ENCODE data around the gene TRAPPC10. TPM values are rescaled to one million over a fixed set of nuclear protein-coding genes. Genes with fewer than 3 reads are reported as not detected.

TRAPPC10 gene
- total RNA-seq, 1 donor from 2014 or later = 31.3 TPM

DNA sequence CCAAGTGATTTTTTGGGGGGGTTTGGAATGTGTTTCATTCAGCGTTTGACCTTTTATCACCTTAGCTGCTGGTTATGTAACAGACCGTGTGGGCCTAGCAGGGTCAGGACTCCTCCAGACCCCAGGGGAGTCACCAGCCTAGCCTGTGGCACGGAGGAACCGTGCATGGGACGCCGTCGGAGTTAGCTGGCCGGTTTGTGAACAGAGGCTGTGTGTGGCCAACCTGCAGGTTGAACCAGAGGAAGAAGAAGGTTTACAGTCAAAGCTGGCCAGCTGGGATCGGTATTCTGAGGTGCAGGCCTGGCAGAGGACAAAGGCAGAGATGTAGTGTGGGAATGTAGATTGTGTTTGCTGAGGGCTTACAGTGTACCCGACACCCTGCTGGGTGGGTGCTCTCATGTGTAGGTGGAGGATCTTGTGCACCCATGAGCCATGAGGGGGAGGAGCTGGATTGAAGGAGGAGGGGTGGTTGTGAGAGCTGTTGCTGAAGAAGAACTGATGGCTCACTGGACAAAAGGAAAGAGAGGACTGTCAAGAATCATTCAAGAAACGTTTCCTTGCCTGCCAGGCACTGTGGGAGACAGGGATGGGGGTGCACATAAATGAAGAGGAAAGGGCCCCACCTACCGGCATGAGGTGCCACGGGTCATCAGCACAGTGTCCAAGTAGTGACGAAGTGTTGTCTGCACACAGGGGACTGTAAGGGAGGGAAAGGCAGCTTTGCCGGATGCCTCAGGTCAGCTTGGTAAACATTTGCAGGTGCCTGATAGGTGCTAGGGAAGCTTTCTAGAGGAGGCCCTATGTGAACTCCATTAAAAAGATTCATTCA lies 55.1 kb downstream of the TRAPPC10 start:
- no peak for DNase-seq (ENCODE audit: low read depth)

DNA sequence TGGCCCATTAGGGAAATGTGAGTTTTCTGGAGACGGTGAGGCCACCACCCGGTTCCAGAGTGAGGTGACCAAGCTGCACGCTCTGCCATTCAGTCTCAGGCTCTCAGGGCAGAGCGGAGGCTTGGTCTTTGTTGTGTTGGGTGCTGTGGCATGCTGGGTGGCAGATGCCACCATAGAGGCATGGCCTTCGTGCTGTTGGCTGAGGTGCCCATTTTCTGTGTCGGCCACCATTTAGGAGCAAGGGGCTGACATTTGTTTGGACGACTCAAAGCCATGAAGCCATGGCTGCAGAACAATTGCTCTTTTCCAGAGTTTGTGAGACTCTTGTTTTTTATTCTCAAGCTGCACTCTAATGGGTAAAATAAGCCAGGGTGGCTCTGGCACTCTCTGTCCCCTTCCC lies 58.3 kb downstream of the TRAPPC10 start:
- no peak for DNase-seq (ENCODE audit: low read depth)

- DNase-seq (ENCODE audit: low read depth) = no peak
Measured at GRCh38 chr21:44071359-44072104, 59.4 kb downstream of the TRAPPC10 start.

- DNase-seq (ENCODE audit: low read depth) = no peak
Measured at GRCh38 chr21:44072111-44072510, 60.0 kb downstream of the TRAPPC10 start.

DNA sequence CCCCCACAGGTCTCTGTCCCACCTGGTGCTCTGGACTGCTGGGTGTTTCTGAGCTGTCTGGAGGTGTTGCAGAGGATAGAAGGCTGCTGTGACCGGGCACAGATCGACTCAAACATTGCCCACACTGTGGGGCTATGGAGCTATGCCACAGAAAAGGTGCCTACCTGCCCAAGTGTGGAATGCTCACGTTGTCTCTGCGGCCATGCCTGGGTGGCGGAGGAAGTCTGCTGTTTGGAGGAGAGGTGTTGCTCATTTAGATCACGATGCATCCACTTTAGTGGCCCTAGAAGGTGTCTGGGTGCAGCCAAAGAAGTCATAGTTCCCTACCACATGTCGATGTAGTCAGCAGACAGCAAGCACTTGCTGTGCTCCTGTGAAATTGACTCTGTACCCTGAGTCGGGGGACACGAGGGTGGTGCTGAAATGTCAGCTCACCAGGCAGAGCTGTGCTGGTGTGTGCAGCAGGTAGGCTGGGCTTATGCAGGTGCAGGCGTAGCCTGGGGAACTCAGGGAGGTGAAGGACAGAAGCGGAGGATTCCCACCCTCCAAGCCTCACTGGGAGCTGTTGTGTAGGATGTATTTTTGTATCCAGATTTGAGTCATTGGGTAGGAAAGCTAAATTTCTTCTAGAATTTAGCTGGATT lies 62.3 kb downstream of the TRAPPC10 start:
- DNase-seq (ENCODE audit: low read depth) = no peak

GRCh38 chr21:44076316-44076715 lies 64.2 kb downstream of the TRAPPC10 start:
- DNase-seq (ENCODE audit: low read depth) = no peak

DNA sequence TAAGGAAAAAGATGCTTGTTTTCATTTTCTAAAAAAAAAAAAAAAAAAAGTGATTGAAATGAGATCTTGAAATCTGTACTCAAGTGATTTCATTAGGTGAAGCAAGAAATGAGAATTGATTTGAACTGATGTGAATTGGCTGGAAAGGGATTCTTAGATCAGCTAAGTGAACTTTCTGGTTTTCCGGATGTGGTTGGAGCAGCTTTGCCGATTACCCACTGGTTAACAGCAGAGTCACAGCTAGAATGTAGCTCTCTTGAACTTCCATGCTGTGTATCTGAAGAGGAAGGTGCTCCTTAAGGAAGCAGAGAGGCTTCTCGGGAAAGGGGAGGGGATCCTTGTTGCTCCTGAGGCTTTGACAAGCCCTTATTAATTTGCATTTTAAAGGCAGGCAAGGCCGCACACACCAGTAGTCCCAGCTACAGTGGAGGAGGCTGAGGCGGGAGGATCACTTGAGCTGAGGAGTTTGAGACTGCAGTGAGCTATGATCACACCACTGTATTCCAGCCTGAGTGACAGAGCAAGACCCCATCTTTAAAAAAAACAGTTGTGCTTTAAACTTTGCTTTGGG lies 66.4 kb downstream of the TRAPPC10 start:
- no peak for DNase-seq (ENCODE audit: low read depth)

- no peak for DNase-seq (ENCODE audit: low read depth)
Measured at GRCh38 chr21:44079446-44079845, 67.3 kb downstream of the TRAPPC10 start.

GRCh38 chr21:44079846-44080245 lies 67.7 kb downstream of the TRAPPC10 start:
- no peak for DNase-seq (ENCODE audit: low read depth)

GRCh38 chr21:44082648-44083440 lies 70.7 kb downstream of the TRAPPC10 start:
- peak; percentile 20 for DNase-seq (ENCODE audit: low read depth)

- no peak for DNase-seq (ENCODE audit: low read depth)
Measured at GRCh38 chr21:44083631-44084291, 71.7 kb downstream of the TRAPPC10 start.

- no peak for DNase-seq (ENCODE audit: low read depth)
Measured at GRCh38 chr21:44084496-44085241, 72.6 kb downstream of the TRAPPC10 start.

GRCh38 chr21:44085491-44086321 lies 73.6 kb downstream of the TRAPPC10 start:
- peak; percentile 58 for DNase-seq (ENCODE audit: low read depth)

DNA sequence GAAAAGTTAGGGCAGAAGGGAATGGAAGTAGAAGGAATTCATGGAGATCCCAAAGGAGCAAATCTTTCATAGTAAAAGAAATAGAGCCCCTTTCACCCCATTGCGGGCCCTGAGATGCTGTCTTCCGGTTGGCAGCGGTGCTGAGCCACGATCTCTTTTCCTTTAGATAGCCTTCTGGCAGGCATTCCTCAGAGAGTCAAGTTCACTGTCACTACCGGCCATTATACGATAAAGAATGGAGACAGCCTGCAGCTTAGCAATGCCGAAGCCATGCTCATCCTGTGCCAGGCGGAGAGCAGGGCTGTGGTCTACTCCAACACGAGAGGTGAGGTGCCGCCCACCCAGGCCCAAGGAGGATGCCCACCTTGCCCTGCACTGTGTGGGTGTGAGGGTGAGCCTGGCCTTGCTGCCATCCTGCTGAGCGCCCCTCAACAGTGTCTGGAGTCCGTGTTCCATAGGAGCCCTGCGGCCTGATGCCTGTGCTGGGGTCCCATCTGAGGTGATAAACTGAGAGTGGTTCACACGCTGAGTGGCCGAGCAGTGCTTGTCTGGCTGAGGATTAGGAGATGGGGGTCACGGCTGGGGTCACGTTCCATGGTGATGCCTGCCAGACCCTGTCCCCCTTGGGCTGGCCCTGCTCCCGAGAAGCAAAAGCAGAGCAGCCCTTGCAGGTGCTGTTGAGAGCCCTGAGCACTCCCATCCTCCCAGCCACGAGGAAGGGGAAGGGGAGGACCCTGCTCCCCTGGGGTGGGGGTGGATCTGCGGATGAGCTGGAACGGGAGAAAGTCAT lies 74.7 kb downstream of the TRAPPC10 start:
- DNase-seq (ENCODE audit: low read depth) = no peak

DNA sequence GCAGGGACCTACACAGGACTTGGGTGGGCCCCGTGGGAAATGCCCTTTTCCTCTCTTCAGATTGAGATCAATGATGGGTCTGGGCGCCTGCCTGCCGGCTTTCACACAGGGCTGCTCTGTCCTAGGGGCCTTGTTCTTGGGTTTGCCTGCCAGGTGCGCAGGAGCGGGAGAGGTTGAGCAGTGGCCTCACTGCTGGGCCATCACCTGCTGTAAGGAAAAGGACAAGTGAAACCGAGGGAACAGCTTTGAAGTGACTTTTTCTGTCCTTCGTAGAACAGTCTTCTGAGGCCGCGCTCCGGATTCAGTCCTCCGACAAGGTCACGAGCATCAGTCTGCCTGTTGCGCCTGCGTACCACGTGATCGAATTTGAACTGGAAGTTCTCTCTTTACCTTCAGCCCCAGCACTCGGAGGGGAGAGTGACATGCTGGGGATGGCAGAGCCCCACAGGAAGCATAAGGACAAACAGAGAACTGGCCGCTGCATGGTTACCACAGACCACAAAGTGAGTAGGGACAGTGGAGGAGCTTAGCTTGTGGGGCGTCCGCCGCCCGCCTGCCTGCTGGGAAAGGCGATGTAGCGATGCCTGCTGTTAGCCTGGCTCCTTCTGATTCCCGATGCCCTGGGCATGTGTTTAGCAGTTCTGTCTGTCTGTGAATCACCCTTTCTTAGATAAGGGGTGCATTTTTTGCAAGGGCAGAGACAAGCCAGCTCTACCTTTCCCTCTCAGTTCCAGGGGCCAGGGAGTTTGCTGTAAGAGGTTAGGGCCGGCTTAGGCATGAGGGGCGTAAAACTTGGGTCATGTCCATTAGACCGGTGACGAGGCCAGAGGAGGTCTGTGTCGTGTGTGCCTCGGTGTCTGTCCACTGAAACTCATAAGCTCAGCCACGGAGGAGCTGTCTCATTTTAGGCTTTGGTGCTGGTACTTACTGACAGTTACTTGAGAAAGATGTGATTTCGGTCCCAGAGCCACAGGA lies 75.6 kb downstream of the TRAPPC10 start:
- DNase-seq (ENCODE audit: low read depth) = no peak

- no peak for DNase-seq (ENCODE audit: low read depth)
Measured at GRCh38 chr21:44088401-44088780, 76.3 kb downstream of the TRAPPC10 start.

Data from renal cortical epithelial cell (primary cell).